ENCODE data around the gene RABIF.

- TF ChIP-seq CTCF (IDR thresholded peaks at IDR 0.05; ENCODE audit: low read depth, low read length) (no peak), POLR2A (IDR thresholded peaks at IDR 0.05; ENCODE audit: extremely low read depth, insufficient read length) (no peak), MYC (IDR thresholded peaks at IDR 0.05; ENCODE audit: low read depth, low read length) (no peak), MAX (IDR thresholded peaks at IDR 0.05; ENCODE audit: low read depth, low read length) (no peak)
Measured at GRCh38 chr1:202858789-202859414, 30.0 kb downstream of the RABIF start.

Measured in NB4 (cell line).